HG03045 (cell line): ENCODE results near the gene TOP3B.
"Not testable (repeated sequence)": the region's sequence is repeated elsewhere in the genome, so short reads cannot be mapped to it uniquely, and the experiment has no call there.

Source experiments
- ATAC-seq: cut with Tn5 transposase; IDR thresholded peaks from one replicate; pipeline ENCODE4 v1.9.1; 2021; ENCODE audit warnings: mild to moderate bottlenecking, moderate library complexity; ENCODE audit not compliant: unreplicated experiment

The TOP3B gene

DNA sequence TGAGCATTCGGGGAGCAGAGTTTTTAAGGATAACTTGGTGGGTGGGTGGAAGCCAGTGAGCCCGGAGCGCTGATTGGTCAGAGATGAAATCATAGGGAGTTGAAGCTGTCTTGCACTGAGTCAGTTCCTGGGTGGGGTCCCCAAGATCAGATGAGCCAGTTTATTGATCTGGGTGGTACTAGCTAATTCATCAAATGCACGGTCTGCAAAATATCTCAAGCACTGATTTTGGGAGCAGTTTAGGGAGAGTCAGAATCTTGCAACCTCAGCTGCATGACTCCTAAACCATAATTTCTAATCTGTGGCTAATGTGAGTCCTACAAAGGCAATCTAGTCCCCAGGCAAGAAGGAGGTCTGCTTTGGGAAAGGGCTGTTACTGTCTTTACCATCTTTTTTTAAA is 72.2 kb downstream of the TOP3B start:
- not testable (repeated sequence) for ATAC-seq

DNA sequence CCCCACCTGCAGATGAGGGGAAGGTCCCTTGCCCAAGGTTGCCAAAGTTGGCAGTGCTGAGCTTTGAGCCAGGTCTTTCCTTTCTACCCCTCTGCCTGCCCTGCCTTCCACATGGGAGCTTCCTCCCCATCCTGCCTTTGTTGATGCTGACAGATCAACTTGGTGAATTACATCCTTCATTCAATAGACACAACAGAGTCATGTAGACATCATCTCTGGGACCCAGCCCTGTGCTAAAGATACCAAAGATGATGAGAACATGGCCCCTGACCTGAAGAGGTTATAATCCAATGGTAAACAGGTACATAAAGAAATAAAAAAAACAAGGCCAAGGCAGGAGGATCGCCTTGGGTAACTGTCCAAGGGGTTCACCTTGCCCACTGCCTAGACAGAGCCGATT is 72.7 kb downstream of the TOP3B start:
- ATAC-seq: no peak

DNA sequence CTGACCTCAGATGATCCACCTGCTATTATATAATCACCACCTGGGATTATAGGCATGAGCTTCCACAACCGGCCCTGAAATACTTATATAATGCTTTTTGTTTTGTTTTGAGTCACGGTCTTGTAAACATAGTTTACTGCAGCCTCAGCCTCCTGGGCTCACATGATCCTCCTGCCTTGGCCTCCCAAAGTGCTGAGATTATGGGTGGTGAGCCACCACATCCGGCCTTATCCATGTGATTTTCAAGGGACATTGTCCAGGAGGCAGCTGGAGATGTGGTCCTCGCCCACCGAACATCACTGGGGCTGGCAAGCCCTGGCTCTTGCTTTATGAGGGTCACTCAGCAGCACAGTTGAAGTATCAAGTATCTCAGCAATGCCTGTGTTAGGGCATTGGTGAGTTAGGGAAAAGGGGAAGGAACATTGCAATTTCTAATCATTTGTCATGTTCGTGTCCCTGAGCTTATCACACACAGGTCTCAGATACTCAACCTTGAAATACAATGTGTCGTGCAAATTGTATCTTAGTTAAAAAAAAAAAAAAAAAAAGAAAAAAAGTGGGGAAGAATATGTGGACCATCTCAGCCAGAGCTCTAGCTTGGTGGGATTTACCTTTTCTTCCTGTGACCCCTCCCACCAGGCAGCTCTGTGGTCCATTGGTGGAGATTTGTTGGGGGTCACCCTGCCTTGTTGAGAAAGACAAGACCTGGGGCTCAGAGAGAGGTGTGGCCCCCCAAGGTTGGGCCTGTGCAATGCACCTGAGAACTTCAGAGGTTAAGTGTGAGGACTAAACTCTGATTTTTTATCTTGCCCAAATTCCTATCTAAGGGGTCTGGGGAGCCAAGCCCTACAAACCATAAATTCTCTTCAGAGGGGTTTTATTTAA is 74.7 kb downstream of the TOP3B start:
- no peak for ATAC-seq
